ENCODE results near the gene KYAT1. TPM values are rescaled to one million over a fixed set of nuclear protein-coding genes. Genes with fewer than 3 reads are reported as not detected.
A peak's percentile ranks its signal among the peaks of the same experiment; 100 is the strongest.
"Not testable (repeated sequence)": the region's sequence is repeated elsewhere in the genome, so short reads cannot be mapped to it uniquely, and the experiment has no call there.

Gene KYAT1
- total RNA-seq, 1 donor from 2014 or later, result 9.5 TPM

- Histone ChIP-seq H3K27me3 (ENCODE audit: control insufficient read depth, insufficient read depth, low read length) (no peaks in the 10 kb centered on the region), H3K36me3 (ENCODE audit: control insufficient read depth, insufficient read depth, low read length) (no peaks in the 10 kb centered on the region), H3K4me3 (ENCODE audit: low read depth, low read length) (no peak overlapping the region)
- no peak for DNase-seq (ENCODE audit: low read depth)
- no peak for FAIRE-seq
- TF ChIP-seq CTCF (IDR thresholded peaks at IDR 0.05; ENCODE audit: insufficient read depth, low read length, severe bottlenecking), result no peak
Measured at GRCh38 chr9:128860937-128861336, 20.8 kb downstream of the KYAT1 start.

GRCh38 chr9:128858476-128858875 is 23.3 kb downstream of the KYAT1 start:
- H3K4me3 ChIP-seq (ENCODE audit: low read depth, low read length); H3K27me3 ChIP-seq (ENCODE audit: control insufficient read depth, insufficient read depth, low read length); FAIRE-seq; H3K36me3 ChIP-seq (ENCODE audit: control insufficient read depth, insufficient read depth, low read length); DNase-seq (ENCODE audit: low read depth): not testable (repeated sequence)

GRCh38 chr9:128854454-128854853 is 27.3 kb downstream of the KYAT1 start:
- not testable (repeated sequence) for H3K36me3 ChIP-seq (ENCODE audit: control insufficient read depth, insufficient read depth, low read length); H3K27me3 ChIP-seq (ENCODE audit: control insufficient read depth, insufficient read depth, low read length); H3K4me3 ChIP-seq (ENCODE audit: low read depth, low read length); FAIRE-seq; DNase-seq (ENCODE audit: low read depth)

- H3K27me3 ChIP-seq (ENCODE audit: control insufficient read depth, insufficient read depth, low read length); H3K4me3 ChIP-seq (ENCODE audit: low read depth, low read length); DNase-seq (ENCODE audit: low read depth); FAIRE-seq; H3K36me3 ChIP-seq (ENCODE audit: control insufficient read depth, insufficient read depth, low read length): not testable (repeated sequence)
Measured at GRCh38 chr9:128852646-128853045, 29.1 kb downstream of the KYAT1 start.

- FAIRE-seq; H3K27me3 ChIP-seq (ENCODE audit: control insufficient read depth, insufficient read depth, low read length); H3K4me3 ChIP-seq (ENCODE audit: low read depth, low read length); H3K36me3 ChIP-seq (ENCODE audit: control insufficient read depth, insufficient read depth, low read length): not testable (repeated sequence)
- DNase-seq (ENCODE audit: low read depth), result peak; percentile 33
- TF ChIP-seq CTCF (IDR thresholded peaks at IDR 0.05; ENCODE audit: insufficient read depth, low read length, severe bottlenecking), result peak; percentile 44
Measured at GRCh38 chr9:128851779-128852600, 29.8 kb downstream of the KYAT1 start.

- not testable (repeated sequence) for H3K27me3 ChIP-seq (ENCODE audit: control insufficient read depth, insufficient read depth, low read length); FAIRE-seq
Measured at GRCh38 chr9:128851024-128851423, 30.7 kb downstream of the KYAT1 start.

GRCh38 chr9:128847803-128848202 is 33.9 kb downstream of the KYAT1 start:
- H3K36me3 ChIP-seq (ENCODE audit: control insufficient read depth, insufficient read depth, low read length), result no peaks in the 10 kb centered on the region
- no peak for DNase-seq (ENCODE audit: low read depth)
- no peak overlapping the region for H3K4me3 ChIP-seq (ENCODE audit: low read depth, low read length)
- no peaks in the 10 kb centered on the region for H3K27me3 ChIP-seq (ENCODE audit: control insufficient read depth, insufficient read depth, low read length)
- no peak for TF ChIP-seq CTCF (IDR thresholded peaks at IDR 0.05; ENCODE audit: insufficient read depth, low read length, severe bottlenecking)
- no peak for FAIRE-seq

More at GRCh38 chr9:128851024-128851423, 30.7 kb downstream of the KYAT1 start:
- H3K4me3 ChIP-seq (ENCODE audit: low read depth, low read length); H3K36me3 ChIP-seq (ENCODE audit: control insufficient read depth, insufficient read depth, low read length); DNase-seq (ENCODE audit: low read depth): not testable (repeated sequence)

- Histone ChIP-seq H3K4me3 (ENCODE audit: low read depth, low read length) (no peak overlapping the region), H3K36me3 (ENCODE audit: control insufficient read depth, insufficient read depth, low read length) (no peaks in the 10 kb centered on the region), H3K27me3 (ENCODE audit: control insufficient read depth, insufficient read depth, low read length) (no peaks in the 10 kb centered on the region)
- DNase-seq (ENCODE audit: low read depth) (no peak), FAIRE-seq (no peak)
- no peak for TF ChIP-seq CTCF (IDR thresholded peaks at IDR 0.05; ENCODE audit: insufficient read depth, low read length, severe bottlenecking)
Measured at GRCh38 chr9:128846680-128847030, 35.1 kb downstream of the KYAT1 start.

Data from bronchial epithelial cell (primary cell).